Measurements from ENCODE around the gene SYTL2.

SYTL2 gene

GRCh38 chr11:85806876-85807275 is 4.1 kb downstream of the SYTL2 start:
- TF ChIP-seq, protein P1, sequence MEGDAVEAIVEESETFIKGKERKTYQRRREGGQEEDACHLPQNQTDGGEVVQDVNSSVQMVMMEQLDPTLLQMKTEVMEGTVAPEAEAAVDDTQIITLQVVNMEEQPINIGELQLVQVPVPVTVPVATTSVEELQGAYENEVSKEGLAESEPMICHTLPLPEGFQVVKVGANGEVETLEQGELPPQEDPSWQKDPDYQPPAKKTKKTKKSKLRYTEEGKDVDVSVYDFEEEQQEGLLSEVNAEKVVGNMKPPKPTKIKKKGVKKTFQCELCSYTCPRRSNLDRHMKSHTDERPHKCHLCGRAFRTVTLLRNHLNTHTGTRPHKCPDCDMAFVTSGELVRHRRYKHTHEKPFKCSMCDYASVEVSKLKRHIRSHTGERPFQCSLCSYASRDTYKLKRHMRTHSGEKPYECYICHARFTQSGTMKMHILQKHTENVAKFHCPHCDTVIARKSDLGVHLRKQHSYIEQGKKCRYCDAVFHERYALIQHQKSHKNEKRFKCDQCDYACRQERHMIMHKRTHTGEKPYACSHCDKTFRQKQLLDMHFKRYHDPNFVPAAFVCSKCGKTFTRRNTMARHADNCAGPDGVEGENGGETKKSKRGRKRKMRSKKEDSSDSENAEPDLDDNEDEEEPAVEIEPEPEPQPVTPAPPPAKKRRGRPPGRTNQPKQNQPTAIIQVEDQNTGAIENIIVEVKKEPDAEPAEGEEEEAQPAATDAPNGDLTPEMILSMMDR (IDR thresholded peaks at IDR 0.05; ENCODE audit: control extremely low read depth, extremely low read depth, low read depth, missing control alignments) = no peak
- no peak for DNase-seq (ENCODE audit: extremely low spot score)
- ChIA-PET POLR2A (no interaction called here), CTCF (no interaction called here)

DNA sequence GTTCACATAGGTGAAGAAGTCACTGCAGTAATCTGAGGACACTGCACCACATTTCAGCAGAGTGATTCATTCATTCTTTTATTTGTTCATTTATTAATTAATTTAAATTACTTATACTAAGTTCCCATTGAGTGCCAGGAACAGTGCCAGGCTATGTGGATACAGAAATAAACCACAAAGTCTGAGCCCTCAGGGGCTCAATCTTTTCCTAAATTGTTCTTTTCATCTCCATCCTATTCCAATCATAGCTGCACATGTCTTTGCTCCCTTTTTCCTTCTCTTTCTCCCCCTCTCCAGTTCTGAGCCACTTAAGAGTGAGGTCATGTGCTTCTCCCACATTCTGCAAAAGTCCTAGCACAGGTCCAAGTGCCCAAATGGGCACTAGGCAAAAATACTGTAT is 4.9 kb downstream of the SYTL2 start:
- TF ChIP-seq, protein P1 (IDR thresholded peaks at IDR 0.05; ENCODE audit: control extremely low read depth, extremely low read depth, low read depth, missing control alignments) = no peak
- CTCF ChIA-PET = interaction anchor here (0.9 to 2.4 kb wide), 2 partner anchors 8 to 49 kb away, joined by 3 to 5 read pairs; partner anchors contain the start of gene CCDC83
- DNase-seq (ENCODE audit: extremely low spot score) = no peak
- POLR2A ChIA-PET = no interaction called here

DNA sequence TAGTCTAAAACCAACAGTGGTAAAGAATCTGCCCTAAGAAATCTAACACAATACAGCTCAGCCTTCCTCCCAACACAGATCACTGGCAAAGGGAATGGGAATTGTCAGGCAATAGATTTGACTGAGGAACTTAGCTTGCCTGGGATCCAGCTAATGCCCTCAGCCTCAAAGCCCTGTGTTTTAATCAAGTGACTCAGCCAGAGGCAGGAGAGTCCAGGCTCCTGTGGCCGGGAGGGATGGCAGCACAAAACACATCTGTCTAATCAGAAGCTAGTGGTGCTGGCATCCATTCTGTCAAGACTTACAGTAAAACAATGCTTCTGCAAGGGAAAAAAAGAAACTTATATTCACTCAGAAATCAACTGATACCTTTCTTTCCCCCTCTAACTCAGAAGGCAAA is 5.6 kb downstream of the SYTL2 start:
- no peak for DNase-seq (ENCODE audit: extremely low spot score)
- POLR2A ChIA-PET = no interaction called here
- TF ChIP-seq, protein P1 (IDR thresholded peaks at IDR 0.05; ENCODE audit: control extremely low read depth, extremely low read depth, low read depth, missing control alignments) = no peak
- CTCF ChIA-PET = interaction anchor here (0.9 to 2.4 kb wide), 2 partner anchors 9 to 50 kb away, joined by 3 to 5 read pairs; partner anchors contain the start of gene CCDC83

DNA sequence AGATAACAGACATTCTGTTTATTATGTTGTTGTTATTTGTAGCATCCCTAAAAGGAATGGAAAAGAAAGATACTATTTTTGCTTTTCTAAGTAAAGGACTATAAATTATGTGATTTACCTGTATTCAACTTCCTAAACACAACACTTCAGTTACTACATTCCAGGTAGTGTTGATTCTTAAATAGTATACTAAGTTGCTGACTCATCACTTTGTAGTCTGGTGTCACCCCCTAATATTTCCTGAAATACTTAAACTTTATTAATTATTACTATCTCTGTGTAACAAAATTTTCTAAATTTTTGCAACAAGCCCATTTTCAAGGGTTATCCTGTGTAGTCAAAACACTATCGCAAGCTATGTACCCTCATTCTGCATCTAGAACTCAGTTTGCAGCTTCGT is 7.0 kb downstream of the SYTL2 start:
- TF ChIP-seq, protein P1 (IDR thresholded peaks at IDR 0.05; ENCODE audit: control extremely low read depth, extremely low read depth, low read depth, missing control alignments) = no peak
- CTCF ChIA-PET = no interaction called here
- POLR2A ChIA-PET = no interaction called here
- DNase-seq (ENCODE audit: extremely low spot score) = no peak

GRCh38 chr11:85803303-85803702 is 7.6 kb downstream of the SYTL2 start:
- no peak for DNase-seq (ENCODE audit: extremely low spot score)
- TF ChIP-seq, protein P1 (IDR thresholded peaks at IDR 0.05; ENCODE audit: control extremely low read depth, extremely low read depth, low read depth, missing control alignments) = no peak
- ChIA-PET POLR2A (no interaction called here), CTCF (no interaction called here)

GRCh38 chr11:85801527-85801926 is 9.4 kb downstream of the SYTL2 start:
- TF ChIP-seq, protein P1 (IDR thresholded peaks at IDR 0.05; ENCODE audit: control extremely low read depth, extremely low read depth, low read depth, missing control alignments) = no peak
- no peak for DNase-seq (ENCODE audit: extremely low spot score)
- ChIA-PET POLR2A (no interaction called here), CTCF (interaction anchor here (1.4 kb wide), 1 partner anchor 8 kb away, joined by 3 read pairs; no protein-coding TSS in a partner anchor)

All from GM10248 (cell line).